Smooth muscle cell (in vitro differentiated cells): Measurements from ENCODE around the gene ACTBL2. TPM values are rescaled to one million over a fixed set of nuclear protein-coding genes. Genes with fewer than 3 reads are reported as not detected.

Experiments
- DNase-seq: peaks from one replicate; lab custom pipeline; 2025; ENCODE audit not compliant: unreplicated experiment; lab: John Stamatoyannopoulos, UW
- H2AFZ ChIP-seq: fragments of 200-600 bp; sonication (generic); 2 replicates; pipeline ENCODE4 v1.6.0; 2016; ENCODE audit warnings: antibody characterized with exemption, low read depth, mild to moderate bottlenecking
- H3F3A ChIP-seq: fragments of 200-600 bp; sonication (generic); 2 replicates; pipeline ENCODE4 v1.6.0; 2017; ENCODE audit warnings: antibody characterized with exemption, low read depth
- H3K27ac ChIP-seq: fragments of 200-600 bp; sonication (generic); 2 replicates; pipeline ENCODE4 v1.5.1; 2016; ENCODE audit warnings: low read depth, mild to moderate bottlenecking
- H3K27me3 ChIP-seq: fragments of 200-600 bp; sonication (generic); 2 replicates; pipeline ENCODE4 v1.6.1; 2016; ENCODE audit warnings: low read depth, mild to moderate bottlenecking
- H3K36me3 ChIP-seq: fragments of 200-600 bp; sonication (generic); 2 replicates; pipeline ENCODE4 v1.5.1; 2016; ENCODE audit warnings: low read depth
- H3K4me1 ChIP-seq: fragments of 200-600 bp; sonication (generic); 2 replicates; pipeline ENCODE4 v1.5.1; 2016; ENCODE audit warnings: low read depth
- H3K4me2 ChIP-seq: fragments of 200-600 bp; sonication (generic); 2 replicates; pipeline ENCODE4 v1.6.0; 2016; ENCODE audit warnings: mild to moderate bottlenecking
- H3K4me3 ChIP-seq: fragments of 200-600 bp; sonication (generic); 2 replicates; pipeline ENCODE4 v1.5.1; 2016; ENCODE audit warnings: mild to moderate bottlenecking
- H3K79me2 ChIP-seq: fragments of 200-600 bp; sonication (generic); 2 replicates; pipeline ENCODE4 v1.6.0; 2016; ENCODE audit warnings: low read depth, mild to moderate bottlenecking
- H3K9ac ChIP-seq: fragments of 200-600 bp; sonication (generic); 2 replicates; pipeline ENCODE4 v1.6.0; 2016; ENCODE audit warnings: low read depth
- H3K9me3 ChIP-seq: fragments of 200-600 bp; sonication (generic); replicated peaks from 2 replicates; pipeline ENCODE4 v1.5.1; 2016; ENCODE audit warnings: low read depth
- H4K20me1 ChIP-seq: fragments of 200-600 bp; sonication (generic); 2 replicates; pipeline ENCODE4 v1.6.0; 2016; ENCODE audit warnings: low read depth
- WGBS: methylation state at CpG from one replicate; pipeline ENCODE4 v1.1.7; 2016; ENCODE audit warnings: low lambda C conversion rate; 5-methylcytosine and 5-hydroxymethylcytosine counted together
- polyA plus RNA-seq: library from polyadenylated mRNA; unstranded; fragments of >200 nt; fragmentation: Nextera tagmentation; extraction: Ambion mirVana; gene quantifications from 2 replicates; pipeline ENCODE4 v1.2.1, GENCODE V29; 2016
- total RNA-seq: library from RNA; depleted of rRNA; stranded (reverse); fragments of >200 nt; gene quantifications from 2 replicates; pipeline ENCODE4 v1.2.3, GENCODE V29; 2014
- TF ChIP-seq, protein P1 (sequence below): fragments of 200-600 bp; sonication (generic); IDR thresholded peaks from 2 replicates; pipeline ENCODE4 v1.5.1; 2017; ENCODE audit warnings: borderline replicate concordance, mild to moderate bottlenecking, antibody characterized with exemption; ENCODE audit not compliant: insufficient read depth, poor library complexity, severe bottlenecking

ACTBL2 gene
- total and polyA plus RNA-seq, 2 experiments from 2014 or later = 1.3 to 3.6 TPM

DNA sequence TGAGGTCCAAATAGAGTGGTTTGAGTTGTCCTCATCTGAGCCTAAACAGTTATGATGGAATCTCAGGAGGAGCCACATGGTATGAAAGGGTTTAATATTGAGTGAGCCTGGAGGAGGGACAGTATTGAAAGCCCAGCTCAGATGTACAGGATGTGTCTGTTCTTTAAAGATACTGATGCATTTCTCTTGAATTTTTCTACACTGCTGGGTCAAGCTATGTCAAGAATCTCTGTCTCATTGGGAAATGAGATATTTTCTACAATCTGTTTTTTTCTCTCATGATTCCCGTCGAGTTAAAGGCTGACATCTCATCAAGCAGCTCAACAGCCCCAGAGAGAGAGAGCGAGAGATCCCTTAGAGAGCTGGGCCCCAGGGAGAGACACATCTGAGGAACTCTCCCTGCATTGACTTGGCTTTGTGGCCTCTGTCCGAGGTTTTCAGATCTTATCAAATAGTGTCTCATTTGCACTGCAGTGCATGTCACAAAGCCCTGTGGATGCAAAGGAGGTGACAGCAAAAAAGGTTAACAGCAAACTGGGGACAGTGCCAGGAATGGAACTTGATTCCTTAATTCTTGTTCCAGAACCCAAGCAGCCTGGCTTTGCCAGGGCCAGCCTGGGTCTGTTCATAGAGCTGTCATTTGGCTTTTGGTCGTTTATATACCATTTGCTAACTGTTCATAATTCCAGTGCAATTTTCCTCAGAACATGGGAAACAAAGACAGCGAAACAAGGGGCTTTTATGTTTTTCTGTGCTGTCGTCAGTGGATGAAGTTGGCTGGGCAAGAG lies 19.0 kb upstream of the ACTBL2 start:
- Histone ChIP-seq H2AFZ (no peak overlapping the region), H3K4me3 (no peak overlapping the region), H3K27ac (peak overlapping the region; percentile 3), H3K4me1 (peaks cover 7% of the 10 kb centered on the region), H3K9me3 (no peaks in the 10 kb centered on the region), H3F3A (peaks cover 7% of the 10 kb centered on the region), H3K36me3 (no peaks in the 10 kb centered on the region), H3K9ac (no peak overlapping the region), H4K20me1 (no peaks in the 10 kb centered on the region), H3K27me3 (no peaks in the 10 kb centered on the region), H3K79me2 (no peaks in the 10 kb centered on the region), H3K4me2 (peak overlapping the region; percentile 34)
- TF ChIP-seq, protein P1, sequence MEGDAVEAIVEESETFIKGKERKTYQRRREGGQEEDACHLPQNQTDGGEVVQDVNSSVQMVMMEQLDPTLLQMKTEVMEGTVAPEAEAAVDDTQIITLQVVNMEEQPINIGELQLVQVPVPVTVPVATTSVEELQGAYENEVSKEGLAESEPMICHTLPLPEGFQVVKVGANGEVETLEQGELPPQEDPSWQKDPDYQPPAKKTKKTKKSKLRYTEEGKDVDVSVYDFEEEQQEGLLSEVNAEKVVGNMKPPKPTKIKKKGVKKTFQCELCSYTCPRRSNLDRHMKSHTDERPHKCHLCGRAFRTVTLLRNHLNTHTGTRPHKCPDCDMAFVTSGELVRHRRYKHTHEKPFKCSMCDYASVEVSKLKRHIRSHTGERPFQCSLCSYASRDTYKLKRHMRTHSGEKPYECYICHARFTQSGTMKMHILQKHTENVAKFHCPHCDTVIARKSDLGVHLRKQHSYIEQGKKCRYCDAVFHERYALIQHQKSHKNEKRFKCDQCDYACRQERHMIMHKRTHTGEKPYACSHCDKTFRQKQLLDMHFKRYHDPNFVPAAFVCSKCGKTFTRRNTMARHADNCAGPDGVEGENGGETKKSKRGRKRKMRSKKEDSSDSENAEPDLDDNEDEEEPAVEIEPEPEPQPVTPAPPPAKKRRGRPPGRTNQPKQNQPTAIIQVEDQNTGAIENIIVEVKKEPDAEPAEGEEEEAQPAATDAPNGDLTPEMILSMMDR = no peak
- no peak for DNase-seq
- WGBS = 44% methylated on average over 7 of the region's 7 CpGs

DNA sequence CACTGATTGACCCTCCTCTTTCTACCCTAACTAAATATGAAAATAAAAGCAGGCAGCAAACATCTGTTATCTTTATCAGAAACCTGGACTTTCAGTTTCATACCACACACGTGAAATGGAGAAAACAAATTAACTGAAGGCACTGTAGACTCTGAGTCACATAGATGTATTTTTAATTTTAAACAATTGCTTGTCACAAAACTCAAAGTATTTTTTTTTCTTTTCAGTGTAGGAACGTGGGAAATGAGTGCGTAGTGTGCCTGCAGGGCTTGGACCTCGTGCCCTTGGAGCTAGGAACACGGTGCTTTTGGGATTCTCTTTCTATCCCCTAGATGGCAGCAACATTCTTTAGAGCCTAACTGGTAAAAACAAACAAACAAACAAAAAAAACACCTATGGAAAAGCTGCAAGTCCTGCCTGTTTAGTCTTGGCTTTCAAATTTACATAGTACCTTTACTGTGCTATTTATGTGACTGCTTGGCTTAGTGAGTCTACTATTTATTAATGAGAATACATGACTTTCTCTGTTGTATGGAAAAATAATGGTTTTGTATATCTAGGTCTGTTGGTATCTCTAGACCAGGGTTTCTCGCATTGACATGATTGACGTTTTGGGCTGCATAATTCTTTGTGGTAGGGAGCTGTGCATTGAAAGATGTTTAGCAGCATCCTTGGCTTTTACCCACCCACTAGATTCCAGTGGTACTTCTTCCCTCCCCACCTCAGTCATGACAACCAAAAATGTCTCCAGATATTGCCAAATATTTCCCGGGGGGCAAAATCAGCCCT lies 16.8 kb upstream of the ACTBL2 start:
- H3K9ac ChIP-seq = no peak overlapping the region
- H3K4me2 ChIP-seq = peak overlapping the region; percentile 77
- H3F3A ChIP-seq = peaks cover 10% of the 10 kb centered on the region
- peak overlapping the region; percentile 2 for H3K27ac ChIP-seq
- peaks cover 21% of the 10 kb centered on the region for H3K4me1 ChIP-seq
- H3K9me3 ChIP-seq = no peaks in the 10 kb centered on the region
- H3K36me3 ChIP-seq = no peaks in the 10 kb centered on the region
- H3K4me3 ChIP-seq = peak overlapping the region; percentile 32
- DNase-seq = no peak
- WGBS = 31% methylated on average over 8 of the region's 8 CpGs
- H3K79me2 ChIP-seq = no peaks in the 10 kb centered on the region
- no peaks in the 10 kb centered on the region for H4K20me1 ChIP-seq
- TF ChIP-seq, protein P1 = peak; percentile 71
- no peaks in the 10 kb centered on the region for H3K27me3 ChIP-seq
- peak overlapping the region; percentile 57 for H2AFZ ChIP-seq

DNA sequence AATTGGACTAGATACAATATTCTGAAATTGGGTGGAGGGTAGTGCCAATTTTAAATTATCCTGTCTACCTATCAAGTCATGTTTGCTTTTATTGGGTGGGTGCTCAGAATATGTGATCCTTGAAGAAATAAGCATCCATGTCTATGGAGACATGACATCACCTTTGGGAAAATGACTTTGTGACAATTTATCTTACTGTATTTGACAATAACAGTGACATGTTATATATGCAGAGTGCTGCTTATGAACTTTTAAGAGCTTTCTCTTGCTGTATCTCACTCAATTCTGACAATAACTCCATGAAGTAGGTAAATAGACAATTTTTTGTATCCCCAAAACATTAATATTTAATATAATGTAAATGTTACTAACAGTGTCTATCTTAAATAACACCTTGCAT lies 15.1 kb upstream of the ACTBL2 start:
- TF ChIP-seq, protein P1 = no peak
- DNase-seq = no peak
- peaks cover 21% of the 10 kb centered on the region for H3F3A ChIP-seq

More for the DNA sequence above, 15.1 kb upstream of the ACTBL2 start:
- Histone ChIP-seq H3K4me2 (no peak overlapping the region), H3K27me3 (no peaks in the 10 kb centered on the region), H3K27ac (no peak overlapping the region), H3K36me3 (no peaks in the 10 kb centered on the region), H4K20me1 (no peaks in the 10 kb centered on the region), H3K79me2 (no peaks in the 10 kb centered on the region), H3K4me3 (no peak overlapping the region), H3K9ac (no peak overlapping the region), H2AFZ (no peak overlapping the region), H3K9me3 (no peaks in the 10 kb centered on the region), H3K4me1 (peaks cover 21% of the 10 kb centered on the region)
